ENCODE measurements around the gene RANGAP1.

RANGAP1 gene

GRCh38 chr22:41256254-41257253, 29.4 kb downstream of the RANGAP1 start:
- DNase-seq: peak in 1 of 2 experiments; percentile 17

- DNase-seq: no peak
These were observed 31.8 kb downstream of the RANGAP1 start for GRCh38 chr22:41254230-41254629.

- DNase-seq: no peak
These were observed 33.6 kb downstream of the RANGAP1 start for GRCh38 chr22:41252365-41252764.

- DNase-seq: no peak
These were observed 35.9 kb downstream of the RANGAP1 start for GRCh38 chr22:41250127-41250526.

GRCh38 chr22:41249442-41249841, 36.5 kb downstream of the RANGAP1 start:
- DNase-seq: no peak

GRCh38 chr22:41248758-41249157, 37.2 kb downstream of the RANGAP1 start:
- no peak for DNase-seq

- DNase-seq: no peak
These were observed 37.7 kb downstream of the RANGAP1 start for GRCh38 chr22:41248314-41248713.

GRCh38 chr22:41247703-41248102, 38.3 kb downstream of the RANGAP1 start:
- DNase-seq: no peak

- DNase-seq: no peak
These were observed 40.0 kb downstream of the RANGAP1 start for GRCh38 chr22:41245917-41246499.

- DNase-seq: no peak
These were observed 42.6 kb downstream of the RANGAP1 start for GRCh38 chr22:41243361-41243760.

- DNase-seq: no peak
These were observed 43.4 kb downstream of the RANGAP1 start for GRCh38 chr22:41242396-41243117.

GRCh38 chr22:41241133-41241676, 44.8 kb downstream of the RANGAP1 start:
- DNase-seq: no peak

- DNase-seq: no peak
These were observed 45.4 kb downstream of the RANGAP1 start, which contains the start of gene CHADL for GRCh38 chr22:41240377-41241132. Gene CHADL, minus strand, starts transcription at chr22:41240931. Its CDS starts 50 bp downstream, at chr22:41240881.

- no peak for DNase-seq
These were observed 46.4 kb downstream of the RANGAP1 start for GRCh38 chr22:41239443-41240128.

GRCh38 chr22:41238570-41239442, 47.2 kb downstream of the RANGAP1 start:
- DNase-seq: no peak

GRCh38 chr22:41237707-41238569, 48.0 kb downstream of the RANGAP1 start:
- no peak for DNase-seq

- DNase-seq: no peak
These were observed 48.8 kb downstream of the RANGAP1 start for GRCh38 chr22:41237036-41237706.

- DNase-seq: no peak
These were observed 50.9 kb downstream of the RANGAP1 start for GRCh38 chr22:41234815-41235695.

Data from SW 1271 (cell line).